ENCODE data around the gene STEAP1.

STEAP1 gene

DNA sequence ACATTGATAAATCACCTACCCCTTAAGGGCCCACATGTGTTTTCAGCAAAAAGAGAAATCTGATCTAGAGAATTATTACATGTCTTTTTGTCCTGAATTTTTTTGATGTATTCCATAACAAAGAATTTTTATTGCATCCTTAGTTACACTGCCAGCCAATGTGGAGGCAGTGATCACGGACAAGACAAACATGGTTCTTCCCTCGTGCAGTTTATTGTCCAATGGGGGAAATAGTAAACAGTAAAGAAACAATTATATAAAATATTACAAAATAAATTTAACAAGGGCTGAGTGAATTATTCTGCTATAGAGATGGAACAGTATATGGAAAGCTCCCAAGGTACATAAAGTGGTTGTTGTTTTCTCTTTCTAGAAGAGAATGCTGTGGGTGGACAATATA is 59.3 kb downstream of the STEAP1 start:
- DNase-seq: no peak
